Activated naive CD8-positive, alpha-beta T cell treated with anti-CD3 and anti-CD28 coated beads for 36 hours (primary cell): ENCODE data around the gene FBXL13. TPM values are rescaled to one million over a fixed set of nuclear protein-coding genes. Genes with fewer than 3 reads are reported as not detected.
"Not testable (repeated sequence)": the region's sequence is repeated elsewhere in the genome, so short reads cannot be mapped to it uniquely, and the experiment has no call there.

ENCODE experiments used
- DNase-seq: peaks from one replicate; pipeline ENCODE4 v3.0.0; 2021
- H3K27ac Mint-ChIP-seq: one replicate; pipeline ENCODE4 v1.8.0; 2022; ENCODE audit warnings: mild to moderate bottlenecking, moderate library complexity, mixed read lengths
- H3K27me3 Mint-ChIP-seq: one replicate; pipeline ENCODE4 v1.8.0; 2022; ENCODE audit warnings: mild to moderate bottlenecking, mixed read lengths
- H3K36me3 Mint-ChIP-seq: one replicate; pipeline ENCODE4 v1.8.0; 2021; ENCODE audit warnings: mild to moderate bottlenecking, mixed read lengths
- H3K4me1 Mint-ChIP-seq: one replicate; pipeline ENCODE4 v1.8.0; 2021; ENCODE audit warnings: mixed read lengths
- H3K4me3 Mint-ChIP-seq: one replicate; pipeline ENCODE4 v1.8.0; 2022; ENCODE audit warnings: mild to moderate bottlenecking, moderate library complexity, mixed read lengths
- H3K9me3 Mint-ChIP-seq: one replicate; pipeline ENCODE4 v1.8.0; 2022; ENCODE audit warnings: mixed read lengths
- total RNA-seq, 2 experiments: library from RNA; stranded (reverse); gene quantifications; one replicate each; pipeline ENCODE4 v1.2.3, GENCODE V29; 2021

The FBXL13 gene
- total RNA-seq, 2 experiments from 2014 or later: 0.78 to 0.82 TPM

GRCh38 chr7:102974366-102975236 lies 100.0 kb downstream of the FBXL13 start:
- H3K27ac Mint-ChIP-seq: no peak overlapping the region
- H3K36me3 Mint-ChIP-seq: no peaks in the 10 kb centered on the region
- no peaks in the 10 kb centered on the region for H3K4me1 Mint-ChIP-seq
- H3K27me3 Mint-ChIP-seq: no peaks in the 10 kb centered on the region
- no peak overlapping the region for H3K4me3 Mint-ChIP-seq
- H3K9me3 Mint-ChIP-seq: no peaks in the 10 kb centered on the region
- DNase-seq: no peak

- Mint-ChIP-seq H3K9me3 (no peaks in the 10 kb centered on the region), H3K27ac (no peak overlapping the region), H3K4me3 (no peak overlapping the region), H3K4me1 (no peaks in the 10 kb centered on the region), H3K36me3 (no peaks in the 10 kb centered on the region), H3K27me3 (no peaks in the 10 kb centered on the region)
- no peak for DNase-seq
These were observed 101.3 kb downstream of the FBXL13 start for GRCh38 chr7:102973096-102973802.

DNA sequence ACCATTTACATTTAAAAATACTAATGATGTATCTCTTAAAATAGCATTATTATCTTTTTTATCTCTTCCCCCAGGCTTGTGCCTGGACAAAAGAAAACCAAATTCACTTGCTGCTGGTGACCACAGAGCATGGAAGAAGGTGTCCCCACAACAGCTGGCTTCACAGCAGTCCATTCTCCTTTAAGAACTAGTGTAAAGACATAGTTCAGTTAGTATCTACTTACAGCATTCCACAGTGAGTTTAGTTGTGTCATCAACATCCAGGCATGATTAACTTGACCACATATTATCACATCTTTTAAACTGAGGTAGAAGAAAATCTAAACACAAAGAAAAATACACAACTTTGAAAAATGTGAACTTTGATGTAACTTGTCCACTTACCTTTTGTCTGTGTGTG lies 106.8 kb downstream of the FBXL13 start:
- Mint-ChIP-seq H3K4me1 (no peaks in the 10 kb centered on the region), H3K27ac (no peak overlapping the region), H3K36me3 (no peaks in the 10 kb centered on the region), H3K27me3 (no peaks in the 10 kb centered on the region), H3K9me3 (peaks cover 2% of the 10 kb centered on the region), H3K4me3 (no peak overlapping the region)
- no peak for DNase-seq

- peaks cover 7% of the 10 kb centered on the region for H3K36me3 Mint-ChIP-seq
- no peak overlapping the region for H3K4me3 Mint-ChIP-seq
These were observed 108.1 kb downstream of the FBXL13 start for GRCh38 chr7:102966465-102966864.

DNA sequence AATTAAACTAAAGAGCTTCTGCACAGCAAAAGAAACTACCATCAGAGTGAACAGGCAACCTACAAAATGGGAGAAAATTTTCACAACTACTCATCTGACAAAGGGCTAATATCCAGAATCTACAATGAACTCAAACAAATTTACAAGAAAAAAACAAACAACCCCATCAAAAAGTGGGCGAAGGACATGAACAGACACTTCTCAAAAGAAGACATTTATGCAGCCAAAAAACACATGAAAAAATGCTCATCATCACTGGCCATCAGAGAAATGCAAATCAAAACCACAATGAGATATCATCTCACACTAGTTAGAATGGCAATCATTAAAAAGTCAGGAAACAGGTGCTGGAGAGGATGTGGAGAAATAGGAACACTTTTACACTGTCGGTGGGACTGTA lies 112.6 kb downstream of the FBXL13 start:
- DNase-seq, H3K27ac Mint-ChIP-seq, H3K4me1 Mint-ChIP-seq, H3K36me3 Mint-ChIP-seq, H3K9me3 Mint-ChIP-seq, H3K4me3 Mint-ChIP-seq, H3K27me3 Mint-ChIP-seq: not testable (repeated sequence)

More at GRCh38 chr7:102966465-102966864, 108.1 kb downstream of the FBXL13 start:
- no peaks in the 10 kb centered on the region for H3K4me1 Mint-ChIP-seq
- no peak overlapping the region for H3K27ac Mint-ChIP-seq
- no peak for DNase-seq
- no peaks in the 10 kb centered on the region for H3K27me3 Mint-ChIP-seq
- H3K9me3 Mint-ChIP-seq: peaks cover 2% of the 10 kb centered on the region

DNA sequence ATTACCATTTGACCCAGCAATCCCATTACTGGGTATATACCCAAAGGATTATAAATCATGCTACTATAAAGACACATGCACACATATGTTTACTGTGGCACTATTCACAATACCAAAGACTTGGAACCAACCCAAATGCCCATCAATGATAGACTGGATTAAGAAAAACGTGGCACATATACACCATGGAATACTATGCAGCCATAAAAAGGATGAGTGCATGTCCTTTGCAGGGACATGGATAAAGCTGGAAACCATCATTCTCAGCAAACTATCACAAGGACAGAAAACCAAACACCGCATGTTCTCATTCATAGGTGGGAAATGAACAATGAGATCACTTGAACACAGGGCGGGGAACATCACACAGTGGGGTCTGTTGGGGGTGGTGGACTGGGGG lies 116.6 kb downstream of the FBXL13 start:
- H3K4me3 Mint-ChIP-seq, H3K4me1 Mint-ChIP-seq, DNase-seq, H3K27me3 Mint-ChIP-seq, H3K27ac Mint-ChIP-seq: not testable (repeated sequence)
- peaks cover 29% of the 10 kb centered on the region for H3K36me3 Mint-ChIP-seq
- peaks cover 25% of the 10 kb centered on the region for H3K9me3 Mint-ChIP-seq

- DNase-seq, H3K4me1 Mint-ChIP-seq, H3K4me3 Mint-ChIP-seq, H3K27ac Mint-ChIP-seq, H3K27me3 Mint-ChIP-seq: not testable (repeated sequence)
- H3K9me3 Mint-ChIP-seq: peaks cover 27% of the 10 kb centered on the region
- peaks cover 22% of the 10 kb centered on the region for H3K36me3 Mint-ChIP-seq
These were observed 120.2 kb downstream of the FBXL13 start for GRCh38 chr7:102954359-102954758.

GRCh38 chr7:102953406-102953805 lies 121.2 kb downstream of the FBXL13 start:
- Mint-ChIP-seq H3K27ac (no peak overlapping the region), H3K36me3 (peaks cover 22% of the 10 kb centered on the region), H3K27me3 (no peaks in the 10 kb centered on the region), H3K4me1 (no peaks in the 10 kb centered on the region), H3K4me3 (no peak overlapping the region), H3K9me3 (peaks cover 27% of the 10 kb centered on the region)
- no peak for DNase-seq

- Mint-ChIP-seq H3K27me3 (no peaks in the 10 kb centered on the region), H3K4me1 (no peaks in the 10 kb centered on the region), H3K27ac (no peak overlapping the region), H3K9me3 (peaks cover 27% of the 10 kb centered on the region), H3K4me3 (no peak overlapping the region), H3K36me3 (peaks cover 19% of the 10 kb centered on the region)
- DNase-seq: no peak
These were observed 122.8 kb downstream of the FBXL13 start for GRCh38 chr7:102951839-102952238.

- no peaks in the 10 kb centered on the region for H3K4me1 Mint-ChIP-seq
These were observed 130.4 kb downstream of the FBXL13 start for GRCh38 chr7:102944241-102944640.

GRCh38 chr7:102943423-102944169 lies 131.0 kb downstream of the FBXL13 start:
- no peaks in the 10 kb centered on the region for H3K4me1 Mint-ChIP-seq
- H3K9me3 Mint-ChIP-seq: no peaks in the 10 kb centered on the region
- H3K27ac Mint-ChIP-seq: no peak overlapping the region
- no peaks in the 10 kb centered on the region for H3K27me3 Mint-ChIP-seq
- no peak for DNase-seq
- H3K4me3 Mint-ChIP-seq: no peak overlapping the region
- no peaks in the 10 kb centered on the region for H3K36me3 Mint-ChIP-seq

More at GRCh38 chr7:102944241-102944640, 130.4 kb downstream of the FBXL13 start:
- no peak overlapping the region for H3K4me3 Mint-ChIP-seq
- no peaks in the 10 kb centered on the region for H3K27me3 Mint-ChIP-seq
- no peak for DNase-seq
- no peaks in the 10 kb centered on the region for H3K9me3 Mint-ChIP-seq
- no peak overlapping the region for H3K27ac Mint-ChIP-seq
- H3K36me3 Mint-ChIP-seq: no peaks in the 10 kb centered on the region

DNA sequence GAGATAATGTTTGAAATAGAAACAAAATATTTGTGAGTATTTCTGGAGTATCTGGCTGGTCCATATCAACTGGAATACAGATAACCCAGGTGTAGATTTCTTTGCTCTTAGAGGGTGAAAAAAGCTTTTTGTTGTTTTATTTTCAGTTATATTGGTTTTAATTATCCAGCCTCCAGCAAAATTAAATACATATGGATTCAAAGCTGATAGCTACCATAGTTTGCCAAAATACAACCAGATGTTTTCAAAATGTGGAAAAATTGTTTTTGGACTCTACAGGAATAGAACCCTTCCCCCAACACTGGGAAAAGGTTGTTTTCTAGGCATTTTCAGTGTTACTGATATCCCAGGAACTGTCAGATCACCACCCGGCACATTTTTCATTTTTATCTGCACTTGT lies 131.7 kb downstream of the FBXL13 start:
- no peaks in the 10 kb centered on the region for H3K36me3 Mint-ChIP-seq
- H3K27me3 Mint-ChIP-seq: no peaks in the 10 kb centered on the region
- no peak overlapping the region for H3K27ac Mint-ChIP-seq
- H3K4me1 Mint-ChIP-seq: no peaks in the 10 kb centered on the region
- no peaks in the 10 kb centered on the region for H3K9me3 Mint-ChIP-seq
- no peak overlapping the region for H3K4me3 Mint-ChIP-seq
- no peak for DNase-seq

- DNase-seq: no peak
- Mint-ChIP-seq H3K27ac (no peak overlapping the region), H3K4me1 (no peaks in the 10 kb centered on the region), H3K4me3 (no peak overlapping the region), H3K36me3 (no peaks in the 10 kb centered on the region), H3K9me3 (no peaks in the 10 kb centered on the region), H3K27me3 (no peaks in the 10 kb centered on the region)
These were observed 132.3 kb downstream of the FBXL13 start for GRCh38 chr7:102942181-102942866.

- Mint-ChIP-seq H3K27ac (no peak overlapping the region), H3K27me3 (no peaks in the 10 kb centered on the region), H3K4me1 (no peaks in the 10 kb centered on the region), H3K9me3 (no peaks in the 10 kb centered on the region), H3K36me3 (no peaks in the 10 kb centered on the region), H3K4me3 (no peak overlapping the region)
- DNase-seq: no peak
These were observed 135.9 kb downstream of the FBXL13 start for GRCh38 chr7:102938679-102939078.
